Right lobe of liver (tissue), 6 donors: ENCODE data around the gene TUBGCP2. TPM values are rescaled to one million over a fixed set of nuclear protein-coding genes. Genes with fewer than 3 reads are reported as not detected.
A peak's percentile ranks its signal among the peaks of the same experiment; 100 is the strongest.

Experiments used
- ATAC-seq, 4 donors: fragments of 200-7000 bp; cut with Tn5 transposase; one replicate each; pipeline ENCODE4 v1.9.1; 2020; ENCODE audit warnings: mild to moderate bottlenecking in 4 of 4, moderate library complexity in 4 of 4
- DNase-seq, 3 donors: peaks; one replicate each; pipeline ENCODE4 v3.0.0-alpha.2; 2020
- H3K27ac ChIP-seq, 3 donors: fragments of 200-600 bp; one replicate each; pipeline ENCODE4 v1.8.0; 2022
- H3K27me3 ChIP-seq, 2 donors: fragments of 200-600 bp; one replicate each; pipeline ENCODE4 v1.8.0; 2022
- H3K36me3 ChIP-seq, 4 donors: fragments of 200-600 bp; sonication (generic) in 1 of 4; one replicate each; pipeline versions ENCODE4 v1.5.1 to v1.8.0; 2017 to 2022; ENCODE audit warnings: control low read depth in 1 of 4
- H3K4me1 ChIP-seq, 4 donors: fragments of 200-600 bp; sonication (generic) in 1 of 4; one replicate each; pipeline versions ENCODE4 v1.5.1 to v1.8.0; 2017 to 2022; ENCODE audit warnings: control low read depth in 1 of 4
- H3K4me3 ChIP-seq, 3 donors: fragments of 200-600 bp; one replicate each; pipeline ENCODE4 v1.8.0; 2022
- H3K9me3 ChIP-seq, 4 donors: fragments of 200-600 bp; sonication (generic) in 1 of 4; one replicate each; pipeline versions ENCODE4 v1.5.1 to v1.8.0; 2017 to 2022; ENCODE audit warnings: control low read depth in 1 of 4
- POLR2A ChIP-seq: fragments of 450-650 bp; IDR thresholded peaks from one replicate; pipeline ENCODE4 v1.6.1; 2017; ENCODE audit warnings: antibody characterized with exemption, mild to moderate bottlenecking
- WGBS: methylation state at CpG from one replicate; pipeline ENCODE4 v1.1.6; 2018; ENCODE audit warnings: low coverage, low lambda C conversion rate; ENCODE audit not compliant: insufficient coverage; ENCODE audit errors: missing lambda C conversion rate; 5-methylcytosine and 5-hydroxymethylcytosine counted together
- intact Hi-C, 2 donors: fragments of 100-400 bp; cut with DNase I; formaldehyde crosslinking; loops; one replicate each; pipeline versions ENCODE4 v1.11.2 to v1.14.1; 2022
- total RNA-seq, 6 experiments: library from RNA; depleted of rRNA in 2 of 6; stranded (reverse); fragments of >200 nt in 2 of 6; fragmentation: NEBNext Ultra II Directional in 3 of 6; extraction: Animal tissue kit (Norgen Biotek cat#: 25700) in 3 of 6; gene quantifications; one replicate each; pipeline versions ENCODE4 v1.1.0 to v1.2.4, GENCODE V29; 2016 to 2023
- TF ChIP-seq, protein P1 (sequence below), 4 donors: fragments of 200-600 bp in 3 of 4; fragments of 450-650 bp in 1 of 4; IDR thresholded peaks; one replicate each; pipeline versions ENCODE4 v1.5.1 to v1.8.0; 2016 to 2022; ENCODE audit warnings: antibody characterized with exemption in 4 of 4, mild to moderate bottlenecking in 2 of 4
- donor health status: DM: no; HTN: yes; CAD: no.
- donor health status: DM: no; HTN: no; CAD: no.
- donor health status: DM: no; HTN: no; CAD: no.
- donor health status: DM: no; HTN: yes; CAD: no.
- donor health status: DM: no; HTN: yes; CAD: no.

Gene TUBGCP2
- total RNA-seq, 6 experiments from 2014 or later: 19.6 to 30.0 (median 25.6) TPM

DNA sequence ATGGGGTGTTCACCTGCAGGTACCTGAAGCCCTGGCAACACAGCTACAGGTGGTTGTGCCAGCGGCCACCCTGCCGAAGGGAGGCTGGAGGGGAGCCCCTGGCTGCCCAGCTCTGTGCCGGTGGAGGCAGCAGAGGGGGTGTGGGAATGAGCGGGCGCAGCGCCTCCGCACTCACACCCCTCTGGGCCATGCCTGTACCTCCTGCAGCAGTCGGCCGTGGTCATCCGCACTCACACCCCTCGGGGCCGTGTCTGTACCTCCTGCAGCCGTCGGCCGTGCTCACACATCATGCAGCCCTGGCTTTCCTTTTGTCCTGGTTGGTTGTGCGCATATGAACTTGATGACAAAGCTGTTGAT, 1.7 kb upstream of the TUBGCP2 start:
- peak in 1 of 3 donors; percentile 62 for DNase-seq

DNA sequence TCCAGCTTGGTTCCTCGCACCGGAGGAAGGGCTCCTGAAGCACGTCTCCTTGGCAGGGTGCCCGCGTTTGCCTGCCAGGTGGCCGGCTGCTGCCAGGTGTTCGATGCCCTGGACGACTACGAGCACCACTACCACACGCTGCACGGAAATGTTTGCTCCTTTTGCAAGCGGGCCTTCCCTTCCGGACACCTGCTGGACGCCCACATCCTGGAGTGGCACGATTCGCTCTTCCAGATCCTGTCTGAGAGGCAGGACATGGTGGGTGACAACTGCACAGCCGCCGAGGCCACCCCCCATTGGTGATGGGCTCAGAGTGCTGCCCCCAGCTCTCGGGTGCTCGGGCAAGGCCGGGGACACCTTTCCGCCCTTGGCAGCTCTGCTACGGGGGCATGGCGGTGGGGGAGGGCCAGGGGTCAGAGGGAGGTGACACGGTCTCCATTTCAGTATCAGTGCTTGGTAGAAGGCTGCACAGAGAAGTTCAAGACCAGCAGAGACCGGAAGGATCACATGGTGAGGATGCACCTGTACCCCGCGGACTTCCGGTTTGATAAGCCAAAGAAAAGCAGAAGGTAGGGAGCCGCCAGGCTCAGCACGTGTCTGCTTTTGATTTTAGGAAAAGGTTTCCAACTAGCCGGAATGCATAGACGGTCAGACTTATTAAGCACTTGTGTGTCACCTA, 1.2 kb upstream of the TUBGCP2 start:
- DNase-seq (peak; percentile 82 to 94 (median 89)), ATAC-seq (peak; percentile 30 to 39 (median 36))
- Histone ChIP-seq H3K27me3 (no peaks in the 10 kb centered on the region), H3K9me3 (no peaks in the 10 kb centered on the region), H3K36me3 (peaks cover 0 to 16% (median 6%) of the 10 kb centered on the region in 4 donors), H3K27ac (no peak overlapping the region), H3K4me3 (peak overlapping the region; percentile 27 to 95 (median 35)), H3K4me1 (peaks cover 0 to 33% (median 9%) of the 10 kb centered on the region in 4 donors)
- intact Hi-C loops: no loop called here
- TF ChIP-seq, protein P1, sequence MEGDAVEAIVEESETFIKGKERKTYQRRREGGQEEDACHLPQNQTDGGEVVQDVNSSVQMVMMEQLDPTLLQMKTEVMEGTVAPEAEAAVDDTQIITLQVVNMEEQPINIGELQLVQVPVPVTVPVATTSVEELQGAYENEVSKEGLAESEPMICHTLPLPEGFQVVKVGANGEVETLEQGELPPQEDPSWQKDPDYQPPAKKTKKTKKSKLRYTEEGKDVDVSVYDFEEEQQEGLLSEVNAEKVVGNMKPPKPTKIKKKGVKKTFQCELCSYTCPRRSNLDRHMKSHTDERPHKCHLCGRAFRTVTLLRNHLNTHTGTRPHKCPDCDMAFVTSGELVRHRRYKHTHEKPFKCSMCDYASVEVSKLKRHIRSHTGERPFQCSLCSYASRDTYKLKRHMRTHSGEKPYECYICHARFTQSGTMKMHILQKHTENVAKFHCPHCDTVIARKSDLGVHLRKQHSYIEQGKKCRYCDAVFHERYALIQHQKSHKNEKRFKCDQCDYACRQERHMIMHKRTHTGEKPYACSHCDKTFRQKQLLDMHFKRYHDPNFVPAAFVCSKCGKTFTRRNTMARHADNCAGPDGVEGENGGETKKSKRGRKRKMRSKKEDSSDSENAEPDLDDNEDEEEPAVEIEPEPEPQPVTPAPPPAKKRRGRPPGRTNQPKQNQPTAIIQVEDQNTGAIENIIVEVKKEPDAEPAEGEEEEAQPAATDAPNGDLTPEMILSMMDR (IDR thresholded peaks at IDR 0.05): no peak
- no peak for TF ChIP-seq POLR2A
- WGBS: 56% methylated on average over 27 of the region's 33 CpGs

More for the DNA sequence above, 1.7 kb upstream of the TUBGCP2 start:
- Histone ChIP-seq H3K27me3 (no peaks in the 10 kb centered on the region), H3K27ac (no peak overlapping the region), H3K36me3 (peaks cover 0 to 16% (median 6%) of the 10 kb centered on the region in 4 donors), H3K9me3 (no peaks in the 10 kb centered on the region), H3K4me3 (no peak overlapping the region), H3K4me1 (peaks cover 0 to 30% (median 9%) of the 10 kb centered on the region in 4 donors)
- intact Hi-C loops: no loop called here
- 65% methylated on average over 2 of the region's 16 CpGs for WGBS
- ATAC-seq: no peak
- TF ChIP-seq, protein P1 (IDR thresholded peaks at IDR 0.05): no peak
- no peak for TF ChIP-seq POLR2A

DNA sequence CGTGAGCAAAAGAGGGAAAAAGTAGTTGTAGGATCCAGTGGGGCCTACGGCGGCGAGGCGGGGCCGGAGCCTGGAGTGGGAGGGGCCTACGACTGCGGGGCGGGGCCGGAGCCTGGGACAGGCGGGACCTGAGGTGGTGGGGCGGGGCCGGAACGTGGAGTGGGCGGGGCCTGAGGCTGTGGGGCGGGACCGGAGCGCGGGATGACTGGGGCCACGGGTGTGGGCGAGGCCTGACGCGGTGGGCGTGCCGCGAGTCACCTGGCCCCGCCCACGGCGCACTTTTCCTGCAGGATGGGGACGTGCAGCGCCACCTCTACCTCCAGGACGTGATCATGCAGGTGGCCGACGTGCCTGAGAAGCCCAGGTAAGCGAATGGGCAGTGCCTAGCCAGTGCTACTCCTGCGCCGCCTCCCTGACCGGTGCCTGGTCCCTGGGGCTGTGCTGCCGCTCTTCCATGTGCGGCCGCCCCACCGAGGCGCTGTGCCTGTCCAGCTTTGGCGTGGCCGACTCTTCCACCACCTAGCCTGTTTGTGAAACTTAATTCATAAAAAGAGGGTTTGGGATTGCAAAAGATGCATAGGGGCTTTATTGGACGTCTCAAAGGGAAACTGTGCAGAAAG, 538 bp upstream of the TUBGCP2 start:
- peaks cover 0 to 35% (median 9%) of the 10 kb centered on the region in 4 donors for H3K4me1 ChIP-seq
- intact Hi-C loops: no loop called here

DNA sequence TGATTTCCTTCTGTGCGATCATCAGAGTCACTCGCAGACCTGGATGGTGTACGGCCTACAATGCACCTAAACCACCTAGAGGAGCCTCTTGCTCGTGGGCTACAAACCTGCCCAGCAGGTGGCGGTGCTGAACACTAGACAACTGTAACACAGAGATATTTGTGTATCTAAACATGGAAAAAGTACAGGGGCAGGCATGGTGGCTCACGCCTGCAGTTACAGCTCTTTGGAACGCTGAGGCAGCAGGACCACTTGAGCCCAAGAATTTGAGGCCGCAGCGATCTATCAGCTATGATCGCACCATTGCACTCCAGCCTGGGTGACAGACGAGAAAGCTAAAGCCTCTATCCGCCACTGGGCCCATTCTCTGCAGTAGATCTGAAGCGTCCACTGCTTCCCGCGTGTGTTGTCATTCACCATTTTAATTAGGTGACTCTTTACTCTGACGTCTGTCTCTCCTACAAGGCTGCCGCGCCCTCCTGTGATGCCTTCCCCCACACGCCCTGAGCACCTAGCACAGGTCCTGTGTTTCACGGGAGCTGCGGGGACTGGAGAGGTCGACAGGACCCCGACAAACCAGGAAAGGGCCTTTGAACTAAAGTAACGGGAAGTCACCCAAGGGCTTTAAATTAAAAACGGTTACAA, 774 bp downstream of the TUBGCP2 start:
- intact Hi-C loops: no loop called here
- peak; percentile 86 to 88 (median 87) for DNase-seq
- no peak for TF ChIP-seq POLR2A
- TF ChIP-seq, protein P1 (IDR thresholded peaks at IDR 0.05): peak; percentile 71 to 83 (median 79)
- Histone ChIP-seq H3K27ac (peak overlapping the region; percentile 93 to 98 (median 96)), H3K27me3 (no peaks in the 10 kb centered on the region), H3K4me3 (peak overlapping the region; percentile 95 to 99 (median 95)), H3K36me3 (peaks cover 0 to 16% (median 6%) of the 10 kb centered on the region in 4 donors), H3K4me1 (peaks cover 0 to 35% (median 9%) of the 10 kb centered on the region in 4 donors), H3K9me3 (no peaks in the 10 kb centered on the region)
- under 1% methylated on average over 20 of the region's 25 CpGs for WGBS
- peak; percentile 51 to 55 (median 52) for ATAC-seq

More for the DNA sequence above, 538 bp upstream of the TUBGCP2 start:
- peak overlapping the region; percentile 93 to 98 (median 96) for H3K27ac ChIP-seq
- peak overlapping the region; percentile 95 to 99 (median 95) for H3K4me3 ChIP-seq
- no peaks in the 10 kb centered on the region for H3K27me3 ChIP-seq
- peak; percentile 97 to 99 (median 98) for DNase-seq
- peaks cover 0 to 16% (median 6%) of the 10 kb centered on the region in 4 donors for H3K36me3 ChIP-seq
- WGBS: 22% methylated on average over 10 of the region's 46 CpGs
- TF ChIP-seq, protein P1 (IDR thresholded peaks at IDR 0.05): no peak
- no peak for TF ChIP-seq POLR2A
- no peaks in the 10 kb centered on the region for H3K9me3 ChIP-seq
- peak; percentile 89 to 96 (median 92) for ATAC-seq
